ENCODE results near the gene EPO. TPM values are rescaled to one million over a fixed set of nuclear protein-coding genes. Genes with fewer than 3 reads are reported as not detected.

EPO gene
- polyA plus RNA-seq, 1 donor (not counting 4 experiments of a cell fraction or from before 2014, with no cell fraction given): 0.35 TPM

- H3K9me1 ChIP-seq (ENCODE audit: control insufficient read depth, extremely low read depth, insufficient read depth, low read length): no peaks in the 10 kb centered on the region
- H2AFZ ChIP-seq (ENCODE audit: control insufficient read depth, low read length): no peak overlapping the region
- H4K20me1 ChIP-seq (ENCODE audit: control insufficient read depth, extremely low read depth, insufficient read depth, low read length): peaks cover 14% of the 10 kb centered on the region
- peaks cover 13% of the 10 kb centered on the region for H3K4me1 ChIP-seq (ENCODE audit: control insufficient read depth, extremely low read depth, insufficient read depth, low read length)
- FAIRE-seq (no peak), DNase-seq (ENCODE audit: low read depth, low spot score) (no peak)
- TF ChIP-seq CTCF (optimal IDR thresholded peaks at IDR 0.05 in 1 of 3, IDR thresholded peaks at IDR 0.05 in 1 of 3, conservative IDR thresholded peaks at IDR 0.05 in 1 of 3; ENCODE audit: extremely low read depth in 1 of 3, insufficient read depth in 2 of 3, low read length in 3 of 3) (no peak), EZH2 (IDR thresholded peaks at IDR 0.05; ENCODE audit: low read length) (no peak)
- dilution Hi-C loops (cut with MboI; ENCODE audit: extremely low pct_ligation_motif_present, low sequenced_read_pairs): no loop called here
- H3K27ac ChIP-seq (ENCODE audit: control insufficient read depth, insufficient read depth, low read length): no peak overlapping the region
- H3K79me2 ChIP-seq (ENCODE audit: control insufficient read depth, insufficient read depth, low read length): peaks cover 48% of the 10 kb centered on the region
- H3K9ac ChIP-seq (ENCODE audit: control insufficient read depth, extremely low read depth, insufficient read depth, low read length): peak overlapping the region; percentile 86
- H3K4me2 ChIP-seq (ENCODE audit: control insufficient read depth, extremely low read depth, insufficient read depth, low read depth, low read length): peak overlapping the region; percentile 73
- H3K36me3 ChIP-seq (ENCODE audit: control insufficient read depth in 2 of 2, extremely low read depth in 1 of 2, insufficient read depth in 2 of 2, low read length in 2 of 2): peaks cover 6 to 8% of the 10 kb centered on the region in 2 experiments
- no peaks in the 10 kb centered on the region for H3K27me3 ChIP-seq (ENCODE audit: control insufficient read depth, extremely low read depth, insufficient read depth, low read length)
- H3K4me3 ChIP-seq (ENCODE audit: control insufficient read depth in 2 of 3, extremely low read depth in 1 of 3, insufficient read depth in 2 of 3, low read depth in 1 of 3, low read length in 3 of 3): peak overlapping the region; percentile 73 to 87 (median 80)
- H3K9me3 ChIP-seq (ENCODE audit: control insufficient read depth, low read depth, low read length): no peaks in the 10 kb centered on the region
Observed at GRCh38 chr7:100692578-100692961, 27.7 kb upstream of the EPO start.

GRCh38 chr7:100693312-100694097 is 26.8 kb upstream of the EPO start:
- Histone ChIP-seq H2AFZ (ENCODE audit: control insufficient read depth, low read length) (no peak overlapping the region), H3K4me2 (ENCODE audit: control insufficient read depth, extremely low read depth, insufficient read depth, low read depth, low read length) (peak overlapping the region; percentile 73), H3K9me1 (ENCODE audit: control insufficient read depth, extremely low read depth, insufficient read depth, low read length) (no peaks in the 10 kb centered on the region), H3K9ac (ENCODE audit: control insufficient read depth, extremely low read depth, insufficient read depth, low read length) (peak overlapping the region; percentile 86), H3K9me3 (ENCODE audit: control insufficient read depth, low read depth, low read length) (no peaks in the 10 kb centered on the region), H3K4me1 (ENCODE audit: control insufficient read depth, extremely low read depth, insufficient read depth, low read length) (peaks cover 13% of the 10 kb centered on the region), H3K79me2 (ENCODE audit: control insufficient read depth, insufficient read depth, low read length) (peaks cover 44% of the 10 kb centered on the region), H3K27me3 (ENCODE audit: control insufficient read depth, extremely low read depth, insufficient read depth, low read length) (no peaks in the 10 kb centered on the region), H3K4me3 (ENCODE audit: control insufficient read depth in 2 of 3, extremely low read depth in 1 of 3, insufficient read depth in 2 of 3, low read depth in 1 of 3, low read length in 3 of 3) (peak overlapping the region; percentile 73 to 87 (median 80)), H3K36me3 (ENCODE audit: control insufficient read depth in 2 of 2, extremely low read depth in 1 of 2, insufficient read depth in 2 of 2, low read length in 2 of 2) (peaks cover 3 to 4% of the 10 kb centered on the region in 2 experiments), H4K20me1 (ENCODE audit: control insufficient read depth, extremely low read depth, insufficient read depth, low read length) (peaks cover 14% of the 10 kb centered on the region), H3K27ac (ENCODE audit: control insufficient read depth, insufficient read depth, low read length) (peak overlapping the region; percentile 66)
- DNase-seq (ENCODE audit: low read depth, low spot score): no peak
- no peak for FAIRE-seq
- TF ChIP-seq EZH2 (IDR thresholded peaks at IDR 0.05; ENCODE audit: low read length) (no peak), CTCF (optimal IDR thresholded peaks at IDR 0.05 in 1 of 3, IDR thresholded peaks at IDR 0.05 in 1 of 3, conservative IDR thresholded peaks at IDR 0.05 in 1 of 3; ENCODE audit: extremely low read depth in 1 of 3, insufficient read depth in 2 of 3, low read length in 3 of 3) (no peak)
- dilution Hi-C loops (cut with MboI; ENCODE audit: extremely low pct_ligation_motif_present, low sequenced_read_pairs): no loop called here
